Measurements from ENCODE around the gene AGPS.

Gene AGPS

DNA sequence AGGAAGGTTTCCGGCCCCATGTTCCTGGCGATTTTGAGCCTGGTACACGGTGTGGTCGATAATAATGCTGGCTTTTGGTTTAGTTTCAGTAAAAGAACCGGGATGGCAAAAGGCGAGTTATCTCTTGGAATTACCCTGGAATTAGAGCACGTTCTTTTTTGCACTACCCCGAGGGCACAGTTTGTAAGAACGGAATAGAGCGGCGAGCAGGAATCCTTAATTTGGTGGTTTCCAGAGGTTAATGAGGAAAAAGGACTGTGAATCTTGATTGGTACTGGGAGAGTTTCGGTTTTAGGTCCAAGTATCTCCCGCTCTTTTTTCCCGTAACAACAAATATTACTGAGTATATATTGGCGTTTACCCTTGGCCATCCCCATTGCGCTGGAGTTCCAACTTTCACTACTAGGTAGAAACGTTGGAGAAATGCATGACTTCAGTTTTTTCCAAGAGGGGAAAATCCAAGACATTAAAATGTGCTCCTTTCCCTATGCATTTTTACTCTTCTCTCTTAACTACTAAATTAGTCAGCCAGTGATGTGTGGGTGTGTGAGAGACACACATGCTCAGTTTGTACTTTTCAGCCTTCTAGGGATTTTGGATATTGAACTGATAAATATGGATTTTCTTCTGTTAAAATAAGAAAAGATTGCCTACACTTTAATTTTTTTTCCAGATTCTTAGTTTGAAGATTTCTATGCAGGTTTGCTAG lies 160.8 kb downstream of the AGPS start:
- DNase-seq: no peak

GRCh38 chr2:177554365-177554764 lies 161.8 kb downstream of the AGPS start:
- DNase-seq: no peak

- DNase-seq: no peak
Observed at GRCh38 chr2:177556153-177556552, 163.6 kb downstream of the AGPS start.

GRCh38 chr2:177557794-177558193 lies 165.2 kb downstream of the AGPS start:
- no peak for DNase-seq

- DNase-seq: no peak
Observed at GRCh38 chr2:177559638-177560037, 167.1 kb downstream of the AGPS start.

GRCh38 chr2:177568390-177568789 lies 175.8 kb downstream of the AGPS start:
- DNase-seq: no peak

DNA sequence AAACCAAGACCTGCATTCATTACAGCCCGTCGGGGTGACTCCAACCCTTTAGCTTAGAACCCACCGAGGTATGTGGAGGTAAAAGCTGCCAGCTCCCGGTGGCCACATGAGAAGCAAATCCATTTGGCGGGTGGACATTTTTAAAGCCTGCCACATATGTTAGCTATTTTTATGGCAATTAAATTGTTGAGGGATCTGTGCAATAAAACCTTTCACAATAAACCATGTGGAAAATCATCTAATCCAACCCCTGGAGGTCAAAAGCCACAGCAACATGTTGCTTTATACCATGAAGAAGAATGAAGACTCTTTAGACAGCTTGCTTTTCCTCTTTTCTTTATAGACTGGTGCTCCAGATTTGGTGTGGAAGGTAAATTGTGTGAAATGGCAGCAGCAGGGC lies 176.3 kb downstream of the AGPS start:
- DNase-seq: no peak

DNA sequence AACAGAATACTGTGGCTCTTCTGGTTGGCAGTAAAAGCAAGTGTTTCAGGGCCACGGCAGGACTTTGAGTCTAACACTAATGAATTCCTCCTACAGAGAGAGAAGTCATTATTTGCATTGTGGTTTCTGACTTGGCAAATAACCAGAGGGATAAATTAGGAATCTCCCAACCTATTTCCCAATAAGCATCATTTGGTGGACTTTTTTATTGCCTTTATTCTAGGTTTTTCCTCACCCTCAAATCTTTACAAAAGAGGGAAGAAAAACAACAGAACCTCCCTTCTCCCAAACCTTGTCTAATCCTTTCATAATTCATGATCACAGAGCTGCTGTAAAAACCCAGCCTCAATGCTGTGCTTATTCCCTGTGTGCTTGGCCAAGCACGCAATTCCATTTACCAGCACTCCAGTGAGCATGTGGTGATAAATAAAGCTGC lies 179.7 kb downstream of the AGPS start:
- DNase-seq: no peak

- DNase-seq: no peak
Observed at GRCh38 chr2:177573120-177573519, 180.5 kb downstream of the AGPS start.

DNA sequence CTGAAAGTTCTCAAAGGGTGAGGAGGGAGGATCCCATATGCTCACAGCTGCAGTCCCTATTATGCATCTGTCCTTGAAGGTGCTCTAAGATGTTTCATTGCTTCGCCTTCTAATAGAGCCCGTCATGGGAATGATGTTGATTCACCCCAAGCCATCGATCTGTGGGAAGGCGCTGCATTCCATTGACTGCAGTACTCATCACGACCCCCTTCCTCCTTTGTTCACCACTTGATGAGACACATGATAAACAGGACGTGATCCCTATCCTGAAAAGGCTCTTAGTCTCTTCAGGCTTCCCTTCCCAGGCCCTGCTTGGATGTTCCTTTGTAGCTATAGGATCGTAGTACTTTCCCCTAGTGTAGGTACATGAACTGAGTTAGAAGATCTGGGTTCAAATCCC lies 181.8 kb downstream of the AGPS start:
- DNase-seq: no peak

GRCh38 chr2:177575358-177575757 lies 182.8 kb downstream of the AGPS start:
- no peak for DNase-seq

DNA sequence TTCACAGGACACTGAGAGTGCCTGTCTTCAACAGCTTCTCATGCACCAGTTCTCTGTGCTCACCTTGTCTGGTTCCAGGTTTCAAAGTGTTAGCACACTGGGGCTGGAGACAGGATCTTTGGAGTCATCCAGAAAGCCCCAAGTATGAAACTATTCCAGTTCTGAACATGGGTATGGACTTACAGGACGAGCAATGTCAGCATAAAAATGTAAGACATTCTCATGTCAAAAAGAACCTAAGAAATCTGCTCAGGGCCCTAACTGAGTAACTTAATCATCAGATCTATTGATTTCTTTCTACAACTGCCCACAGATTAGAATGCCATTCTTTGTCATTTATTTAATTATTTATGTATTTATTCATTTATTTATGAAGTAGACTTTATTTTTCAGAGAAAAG lies 184.5 kb downstream of the AGPS start:
- DNase-seq: no peak

DNA sequence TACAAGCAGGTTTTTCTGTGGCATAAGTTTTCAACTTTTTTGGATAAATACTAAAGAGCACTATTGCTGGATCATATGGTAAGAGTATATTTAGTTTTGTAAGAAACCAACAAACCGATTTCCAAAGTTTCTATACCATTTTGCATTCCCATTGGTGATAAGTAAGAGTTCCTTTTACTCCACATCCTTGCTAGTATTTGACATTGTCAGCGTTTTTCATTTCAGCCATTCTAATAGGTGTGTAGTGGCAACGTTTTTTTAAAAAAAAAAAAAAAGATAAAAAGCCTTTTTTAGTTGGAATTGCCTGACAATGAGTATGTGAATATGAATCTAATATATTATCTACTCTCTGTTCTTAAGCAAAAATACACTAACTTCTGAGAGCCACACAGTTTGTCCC lies 185.9 kb downstream of the AGPS start:
- DNase-seq: no peak

DNA sequence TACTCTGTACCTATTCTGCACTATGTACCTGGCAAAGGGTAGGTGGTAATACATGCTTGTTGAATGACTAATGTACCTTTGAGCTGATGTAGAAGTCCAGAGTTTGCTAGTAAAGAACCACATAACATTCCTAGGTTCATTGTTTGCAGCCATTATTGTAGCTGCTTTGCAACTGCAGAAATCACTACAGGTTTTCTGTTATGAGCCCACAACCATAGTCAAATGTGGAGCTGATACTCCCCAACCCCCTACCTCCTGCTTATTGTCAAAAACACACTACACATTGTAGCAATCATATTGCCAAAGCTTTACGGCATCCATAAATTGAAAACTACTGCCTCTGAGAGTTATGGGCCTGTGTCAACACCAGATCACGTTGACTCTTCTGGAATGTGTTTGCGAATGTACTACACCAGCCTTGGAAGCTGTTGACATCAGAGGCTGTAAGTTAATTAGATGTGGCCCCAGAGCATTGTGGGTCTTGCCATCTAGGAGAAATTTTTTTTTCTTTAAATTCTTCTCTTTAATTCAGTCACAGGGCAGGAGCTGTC lies 187.0 kb downstream of the AGPS start:
- no peak for DNase-seq

- no peak for DNase-seq
Observed at GRCh38 chr2:177582000-177582399, 189.4 kb downstream of the AGPS start.

- DNase-seq: no peak
Observed at GRCh38 chr2:177584030-177584692, 191.6 kb downstream of the AGPS start.

DNA sequence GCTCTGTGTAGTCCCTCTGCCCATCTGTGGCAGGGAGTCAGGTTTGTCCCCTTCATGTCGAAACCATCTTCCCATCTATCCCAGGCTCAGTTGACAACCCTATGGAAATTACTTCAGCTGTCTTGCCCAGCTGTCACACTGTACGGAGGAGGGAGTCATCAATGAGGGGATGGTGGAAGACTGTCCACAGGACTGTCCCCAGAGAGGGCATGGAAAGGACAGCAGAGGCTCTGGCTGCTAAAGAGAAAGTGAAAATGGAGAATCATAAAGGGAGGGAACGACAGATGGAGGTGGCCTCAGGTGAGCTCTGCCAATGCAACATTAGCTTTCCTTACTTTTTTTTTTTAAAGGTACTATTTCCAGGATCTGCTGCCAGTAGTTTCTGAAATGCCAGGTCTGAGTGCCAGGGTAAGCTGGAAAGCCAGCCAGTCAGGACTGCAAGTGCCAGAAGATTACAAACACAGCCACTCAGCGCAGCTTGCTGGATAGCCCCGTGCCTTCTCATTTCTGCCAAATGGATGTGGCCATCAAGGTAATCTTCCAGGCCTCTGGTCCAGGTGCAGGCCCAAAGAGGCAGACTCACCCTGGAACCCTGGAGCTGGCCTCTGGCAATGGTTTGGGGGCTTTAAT lies 192.8 kb downstream of the AGPS start:
- no peak for DNase-seq

DNA sequence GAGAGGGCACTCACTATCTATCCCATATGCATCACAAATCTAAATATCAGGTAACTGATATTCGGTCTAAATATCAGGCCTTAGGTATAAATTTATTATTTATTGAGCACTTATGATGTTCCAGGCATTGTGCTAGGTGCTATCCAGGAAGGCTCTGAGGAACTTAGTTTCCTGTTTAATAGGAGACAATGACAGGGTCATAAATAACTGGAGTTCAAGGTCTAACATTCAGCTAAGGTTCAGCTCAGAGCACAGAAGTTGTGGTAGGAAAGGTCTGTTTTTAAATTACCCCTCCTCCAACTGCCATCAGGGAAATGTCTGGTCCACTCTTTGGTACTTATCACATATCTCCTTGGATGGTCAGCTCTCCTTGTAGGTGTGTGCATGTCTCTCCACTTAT lies 193.6 kb downstream of the AGPS start:
- DNase-seq: no peak

DNA sequence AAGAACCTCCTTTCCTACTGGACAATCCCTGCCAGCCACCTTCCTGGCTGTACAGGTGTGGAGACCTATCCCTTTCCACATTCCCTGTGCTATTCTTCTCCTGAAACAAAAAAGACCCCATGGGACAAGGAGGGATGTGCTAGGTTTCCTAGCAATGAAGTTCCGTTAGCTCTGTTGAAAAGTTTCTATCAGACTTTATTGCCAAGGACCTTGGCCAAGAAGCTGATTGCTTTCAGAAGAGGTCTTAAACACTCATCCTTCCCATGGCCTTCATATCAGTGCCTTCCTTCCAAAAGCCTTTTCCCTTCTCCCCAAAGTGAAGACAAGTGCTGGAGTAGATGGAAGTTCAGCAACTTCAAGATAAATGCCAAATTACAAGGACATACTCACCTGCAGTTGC lies 194.8 kb downstream of the AGPS start:
- no peak for DNase-seq

DNA sequence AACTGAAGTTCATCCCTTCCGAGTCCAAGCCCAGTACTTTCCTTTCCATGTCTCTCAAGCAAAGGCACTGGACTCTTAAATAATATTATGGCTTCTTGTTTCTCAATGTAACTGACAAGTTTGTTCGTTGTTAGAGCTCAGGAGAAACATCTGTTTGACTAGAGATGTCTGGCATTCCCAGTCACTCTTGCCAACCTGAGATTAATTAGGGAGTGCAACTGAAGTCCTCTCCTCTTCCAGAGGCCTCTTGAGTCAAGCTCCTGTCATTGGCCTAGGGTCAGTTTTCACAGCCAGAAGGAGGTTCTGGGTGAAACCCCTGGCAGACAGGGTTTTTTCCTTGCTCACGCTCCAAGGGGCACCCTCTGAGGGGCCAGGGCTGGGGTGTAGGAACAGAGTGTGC lies 196.1 kb downstream of the AGPS start:
- no peak for DNase-seq

- DNase-seq: no peak
Observed at GRCh38 chr2:177589186-177589585, 196.6 kb downstream of the AGPS start.

DNA sequence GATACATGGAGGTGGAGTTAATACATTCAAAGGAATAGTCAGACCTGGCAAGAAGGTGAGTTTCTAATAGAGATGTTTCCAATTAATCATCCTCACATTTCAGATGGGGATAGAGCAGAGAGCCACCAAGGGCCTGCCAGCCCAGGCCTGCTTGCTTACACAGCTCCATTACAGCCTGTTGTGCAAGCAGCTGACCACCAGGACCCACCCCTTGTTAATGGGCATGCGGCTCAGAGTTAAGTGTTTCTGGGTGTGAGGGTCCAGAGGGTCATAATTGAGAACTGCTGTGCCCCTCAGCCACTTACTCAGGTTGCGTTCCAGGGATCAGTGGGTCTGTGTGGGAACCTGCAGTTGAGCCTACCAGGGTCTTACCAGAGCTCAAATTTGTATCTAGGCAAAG lies 199.8 kb downstream of the AGPS start:
- DNase-seq: no peak

DNA sequence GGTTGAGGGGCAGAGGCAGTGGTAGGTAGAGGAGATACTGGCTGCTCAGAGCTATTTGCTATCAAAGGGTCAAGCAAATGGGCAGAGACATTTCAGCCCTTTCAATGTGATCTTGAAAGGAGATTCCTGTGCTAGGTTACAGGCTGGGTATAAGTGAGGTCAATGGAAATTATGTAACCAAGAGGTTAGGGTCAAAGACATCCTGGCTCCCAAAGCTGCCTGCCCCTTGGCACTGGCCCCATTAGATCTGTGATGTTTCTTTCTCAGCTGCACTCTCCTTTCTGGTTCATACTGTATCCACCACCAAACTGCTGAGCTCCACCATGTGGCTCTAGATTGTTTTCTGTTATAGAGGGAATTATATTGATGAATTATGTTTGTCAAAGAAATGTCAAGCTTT lies 200.4 kb downstream of the AGPS start:
- no peak for DNase-seq

- no peak for DNase-seq
Observed at GRCh38 chr2:177593402-177593801, 200.8 kb downstream of the AGPS start.
